ENCODE results near the gene ZNF580.

Gene ZNF580

GRCh38 chr19:55660991-55661390 is 20.2 kb downstream of the ZNF580 start:
- H3K36me3 ChIP-seq (ENCODE audit: insufficient read depth, low read length): peaks cover 92% of the 10 kb centered on the region
- H4K20me1 ChIP-seq (ENCODE audit: insufficient read depth, low read length): no peaks in the 10 kb centered on the region; the same call in 1 of the 2 replicates
- H2AFZ ChIP-seq (ENCODE audit: low read length): no peak overlapping the region

GRCh38 chr19:55661826-55662225 is 21.0 kb downstream of the ZNF580 start:
- no peak overlapping the region for H3K27ac ChIP-seq (ENCODE audit: low read depth, low read length, poor library complexity, severe bottlenecking)

More at GRCh38 chr19:55660991-55661390, 20.2 kb downstream of the ZNF580 start:
- peaks cover 46% of the 10 kb centered on the region for H3K79me2 ChIP-seq (ENCODE audit: insufficient read depth, low read length)
- H3K9ac ChIP-seq (ENCODE audit: low read length): no peak overlapping the region
- H3K4me2 ChIP-seq (ENCODE audit: low read length): no peak overlapping the region
- H3K4me3 ChIP-seq (ENCODE audit: low read depth, low read length, poor library complexity, severe bottlenecking): no peak overlapping the region
- no peak for TF ChIP-seq CTCF (IDR thresholded peaks at IDR 0.05; ENCODE audit: low read length)
- no peak for TF ChIP-seq EZH2 (IDR thresholded peaks at IDR 0.05; ENCODE audit: borderline replicate concordance, low read length)
- H3F3A ChIP-seq (ENCODE audit: insufficient read depth, low read length): no peaks in the 10 kb centered on the region
- H3K9me2 ChIP-seq (ENCODE audit: low read depth, low read length): no peaks in the 10 kb centered on the region
- no peaks in the 10 kb centered on the region for H3K9me3 ChIP-seq (ENCODE audit: low read length)
- H3K27me3 ChIP-seq (ENCODE audit: insufficient read depth, low read length): no peaks in the 10 kb centered on the region
- H3K27ac ChIP-seq (ENCODE audit: low read depth, low read length, poor library complexity, severe bottlenecking): no peak overlapping the region
- H3K4me1 ChIP-seq (ENCODE audit: insufficient read depth, low read length, severe bottlenecking): peaks cover 31% of the 10 kb centered on the region

GRCh38 chr19:55663846-55664536 is 23.2 kb downstream of the ZNF580 start:
- Histone ChIP-seq H3K79me2 (ENCODE audit: insufficient read depth, low read length) (peaks cover 16% of the 10 kb centered on the region), H4K20me1 (ENCODE audit: insufficient read depth, low read length) (no peaks in the 10 kb centered on the region), H3K36me3 (ENCODE audit: insufficient read depth, low read length) (peaks cover 98% of the 10 kb centered on the region)

More at GRCh38 chr19:55661826-55662225, 21.0 kb downstream of the ZNF580 start:
- peaks cover 38% of the 10 kb centered on the region for H3K79me2 ChIP-seq (ENCODE audit: insufficient read depth, low read length)
- H3K27me3 ChIP-seq (ENCODE audit: insufficient read depth, low read length): no peaks in the 10 kb centered on the region
- H3K9ac ChIP-seq (ENCODE audit: low read length): no peak overlapping the region
- TF ChIP-seq EZH2 (IDR thresholded peaks at IDR 0.05; ENCODE audit: borderline replicate concordance, low read length) (no peak), CTCF (IDR thresholded peaks at IDR 0.05; ENCODE audit: low read length) (no peak)
- peaks cover 24% of the 10 kb centered on the region for H3K4me1 ChIP-seq (ENCODE audit: insufficient read depth, low read length, severe bottlenecking)
- no peaks in the 10 kb centered on the region; the same call in 1 of the 2 replicates for H4K20me1 ChIP-seq (ENCODE audit: insufficient read depth, low read length)
- no peaks in the 10 kb centered on the region for H3K9me2 ChIP-seq (ENCODE audit: low read depth, low read length)
- H3F3A ChIP-seq (ENCODE audit: insufficient read depth, low read length): no peaks in the 10 kb centered on the region
- no peak overlapping the region for H2AFZ ChIP-seq (ENCODE audit: low read length)
- no peaks in the 10 kb centered on the region for H3K9me3 ChIP-seq (ENCODE audit: low read length)
- H3K4me3 ChIP-seq (ENCODE audit: low read depth, low read length, poor library complexity, severe bottlenecking): no peak overlapping the region
- H3K36me3 ChIP-seq (ENCODE audit: insufficient read depth, low read length): peaks cover 92% of the 10 kb centered on the region
- no peak overlapping the region for H3K4me2 ChIP-seq (ENCODE audit: low read length)

More at GRCh38 chr19:55663846-55664536, 23.2 kb downstream of the ZNF580 start:
- Histone ChIP-seq H3K4me2 (ENCODE audit: low read length) (no peak overlapping the region), H3K9me3 (ENCODE audit: low read length) (no peaks in the 10 kb centered on the region), H3K9ac (ENCODE audit: low read length) (no peak overlapping the region), H2AFZ (ENCODE audit: low read length) (no peak overlapping the region), H3K9me2 (ENCODE audit: low read depth, low read length) (no peaks in the 10 kb centered on the region), H3K4me3 (ENCODE audit: low read depth, low read length, poor library complexity, severe bottlenecking) (no peak overlapping the region), H3K27ac (ENCODE audit: low read depth, low read length, poor library complexity, severe bottlenecking) (no peak overlapping the region), H3K27me3 (ENCODE audit: insufficient read depth, low read length) (no peaks in the 10 kb centered on the region), H3K4me1 (ENCODE audit: insufficient read depth, low read length, severe bottlenecking) (peaks cover 3% of the 10 kb centered on the region), H3F3A (ENCODE audit: insufficient read depth, low read length) (no peaks in the 10 kb centered on the region)
- TF ChIP-seq EZH2 (IDR thresholded peaks at IDR 0.05; ENCODE audit: borderline replicate concordance, low read length): no peak
- no peak for TF ChIP-seq CTCF (IDR thresholded peaks at IDR 0.05; ENCODE audit: low read length)
